GM19035 (cell line): Measurements from ENCODE around the gene KCNG2.
"Not testable (repeated sequence)": the region's sequence is repeated elsewhere in the genome, so short reads cannot be mapped to it uniquely, and the experiment has no call there.

Experiments used
- ATAC-seq: cut with Tn5 transposase; IDR thresholded peaks from one replicate; pipeline ENCODE4 v1.9.1; 2021; ENCODE audit not compliant: unreplicated experiment

Gene KCNG2

GRCh38 chr18:79851950-79852349 lies 54.2 kb downstream of the KCNG2 start:
- ATAC-seq, result no peak

- ATAC-seq, result no peak
Measured at GRCh38 chr18:79852561-79853302, 55.0 kb downstream of the KCNG2 start.

- ATAC-seq, result no peak
Measured at GRCh38 chr18:79853303-79853992, 55.7 kb downstream of the KCNG2 start.

- no peak for ATAC-seq
Measured at GRCh38 chr18:79853993-79854364, 56.2 kb downstream of the KCNG2 start.

GRCh38 chr18:79855147-79855933 lies 57.6 kb downstream of the KCNG2 start:
- ATAC-seq, result no peak

- ATAC-seq, result no peak
Measured at GRCh38 chr18:79856119-79857007, 58.6 kb downstream of the KCNG2 start.

GRCh38 chr18:79857082-79857671 lies 59.4 kb downstream of the KCNG2 start:
- no peak for ATAC-seq

GRCh38 chr18:79859314-79859713 lies 61.6 kb downstream of the KCNG2 start:
- no peak for ATAC-seq

GRCh38 chr18:79861687-79862086 lies 63.9 kb downstream of the KCNG2 start:
- no peak for ATAC-seq

GRCh38 chr18:79862562-79862961 lies 64.8 kb downstream of the KCNG2 start:
- ATAC-seq, result no peak

GRCh38 chr18:79863161-79864005 lies 65.6 kb downstream of the KCNG2 start:
- no peak for ATAC-seq

- no peak for ATAC-seq
Measured at GRCh38 chr18:79864006-79864725, 66.4 kb downstream of the KCNG2 start.

GRCh38 chr18:79864955-79865354 lies 67.2 kb downstream of the KCNG2 start:
- ATAC-seq, result not testable (repeated sequence)

- not testable (repeated sequence) for ATAC-seq
Measured at GRCh38 chr18:79865951-79866350, 68.2 kb downstream of the KCNG2 start.

- ATAC-seq, result no peak
Measured at GRCh38 chr18:79866889-79867574, 69.3 kb downstream of the KCNG2 start.

GRCh38 chr18:79867666-79868065 lies 69.9 kb downstream of the KCNG2 start:
- ATAC-seq, result no peak

- no peak for ATAC-seq
Measured at GRCh38 chr18:79868168-79868784, 70.5 kb downstream of the KCNG2 start.
